HG03060 (cell line): ENCODE results near the gene NFYC.
A peak's percentile ranks its signal among the peaks of the same experiment; 100 is the strongest.
"Not testable (repeated sequence)": the region's sequence is repeated elsewhere in the genome, so short reads cannot be mapped to it uniquely, and the experiment has no call there.

Source experiments
- ATAC-seq: cut with Tn5 transposase; IDR thresholded peaks from one replicate; pipeline ENCODE4 v1.9.1; 2021; ENCODE audit warnings: low read depth, moderate number of reproducible peaks; ENCODE audit not compliant: unreplicated experiment

Gene NFYC

GRCh38 chr1:40704817-40705733 lies 13.6 kb downstream of the NFYC start:
- ATAC-seq: no peak

- no peak for ATAC-seq
Observed at GRCh38 chr1:40706626-40707025, 15.1 kb downstream of the NFYC start.

- ATAC-seq: peak; percentile 43
Observed at GRCh38 chr1:40708750-40709099, 17.2 kb downstream of the NFYC start.

- ATAC-seq: peak; percentile 73
Observed at GRCh38 chr1:40709100-40709801, 17.7 kb downstream of the NFYC start.

- no peak for ATAC-seq
Observed at GRCh38 chr1:40709802-40710278, 18.3 kb downstream of the NFYC start.

- no peak for ATAC-seq
Observed at GRCh38 chr1:40710581-40711315, 19.2 kb downstream of the NFYC start.

GRCh38 chr1:40711465-40712404 lies 20.2 kb downstream of the NFYC start:
- no peak for ATAC-seq

GRCh38 chr1:40712405-40712944 lies 21.0 kb downstream of the NFYC start:
- no peak for ATAC-seq

GRCh38 chr1:40712997-40713396 lies 21.5 kb downstream of the NFYC start:
- ATAC-seq: no peak

GRCh38 chr1:40715491-40716059 lies 24.1 kb downstream of the NFYC start:
- no peak for ATAC-seq

- ATAC-seq: no peak
Observed at GRCh38 chr1:40717065-40717464, 25.6 kb downstream of the NFYC start.

GRCh38 chr1:40717955-40718354 lies 26.5 kb downstream of the NFYC start:
- no peak for ATAC-seq

GRCh38 chr1:40720493-40720892 lies 29.0 kb downstream of the NFYC start:
- no peak for ATAC-seq

GRCh38 chr1:40722622-40723021 lies 31.1 kb downstream of the NFYC start:
- no peak for ATAC-seq

GRCh38 chr1:40723196-40723955 lies 31.9 kb downstream of the NFYC start:
- ATAC-seq: no peak

GRCh38 chr1:40727662-40728061 lies 36.2 kb downstream of the NFYC start:
- ATAC-seq: not testable (repeated sequence)

GRCh38 chr1:40729316-40729862 lies 37.9 kb downstream of the NFYC start:
- not testable (repeated sequence) for ATAC-seq

- no peak for ATAC-seq
Observed at GRCh38 chr1:40732756-40733301, 41.3 kb downstream of the NFYC start.
